NCI-H524 treated with DMSO at 0.1 percent for 48 hours (cell line): ENCODE results near the gene CARD6.
"Not testable (repeated sequence)": the region's sequence is repeated elsewhere in the genome, so short reads cannot be mapped to it uniquely, and the experiment has no call there.

ENCODE experiments used
- DNase-seq: peaks from one replicate; lab custom pipeline; 2025; lab: John Stamatoyannopoulos, UW

CARD6 gene

DNA sequence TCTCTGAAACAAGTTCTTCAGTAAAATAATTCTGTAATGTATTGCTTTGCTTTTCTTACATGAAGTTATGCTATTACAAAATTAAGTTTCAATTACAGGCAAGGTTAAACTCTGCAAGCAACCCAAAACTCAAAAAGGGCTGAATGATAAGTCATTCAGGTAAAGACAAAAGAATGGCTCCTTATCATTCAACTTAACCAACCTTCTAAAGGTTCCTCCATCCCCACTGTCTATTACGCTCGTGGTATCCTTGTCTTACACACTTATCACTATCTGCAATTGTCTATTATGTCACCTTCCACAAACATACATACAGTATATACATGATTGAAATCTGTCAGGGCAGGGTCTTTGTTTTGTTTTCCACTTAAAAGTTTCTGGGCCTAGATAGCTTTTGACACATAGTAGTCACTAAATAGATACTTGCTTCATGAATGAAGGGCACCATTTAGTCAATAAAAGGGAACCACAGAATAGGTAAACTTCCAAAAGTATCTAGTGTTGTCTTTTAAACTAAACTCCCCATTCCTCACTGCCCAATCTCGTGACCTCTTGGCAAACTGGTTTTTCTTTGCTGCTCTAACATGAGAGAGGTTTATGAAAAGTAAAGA, 13.0 kb upstream of the CARD6 start:
- DNase-seq: no peak

DNA sequence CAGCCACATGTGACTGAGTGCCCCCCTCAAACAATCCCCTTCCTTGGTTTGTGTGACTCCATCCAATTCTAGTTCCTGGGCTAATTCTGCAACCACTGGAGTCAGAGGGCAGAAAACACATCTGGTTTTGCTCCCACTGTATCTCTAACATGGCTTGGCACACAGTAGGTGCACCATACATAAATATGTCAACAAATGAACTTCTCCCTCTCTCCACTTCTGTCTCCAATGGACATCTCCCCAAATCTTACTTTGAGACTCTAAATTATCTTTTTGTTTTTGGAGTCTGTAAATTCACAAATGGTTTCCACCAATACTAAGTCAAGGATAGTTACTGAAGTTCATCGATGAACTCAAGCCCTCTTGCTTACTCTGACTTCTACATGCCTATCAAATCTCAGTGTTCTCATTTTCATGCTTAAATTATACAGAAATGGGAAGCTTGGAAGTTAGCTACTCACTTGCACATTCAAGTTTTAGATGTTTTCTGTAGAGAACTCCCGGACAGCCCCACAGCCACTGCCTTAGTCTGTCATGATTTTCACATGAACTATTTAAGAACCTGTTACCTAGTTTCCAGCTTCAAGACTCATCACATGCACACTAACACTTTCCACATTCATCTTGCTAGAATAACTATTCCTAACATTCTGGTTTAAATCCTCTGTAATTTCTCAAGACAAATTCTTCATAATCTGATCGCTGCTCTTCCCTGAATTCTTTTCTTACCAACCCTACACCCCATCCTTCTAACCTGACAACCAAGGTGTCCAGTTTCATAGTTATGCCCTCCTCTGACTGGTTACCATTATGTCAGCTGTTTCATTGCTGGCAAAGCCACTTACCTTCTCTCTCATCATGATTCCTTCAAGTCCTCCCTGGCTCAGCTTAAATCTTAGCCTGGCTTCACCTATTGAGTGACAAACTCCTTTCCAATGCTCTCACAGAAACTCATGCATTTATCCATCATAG, 12.2 kb upstream of the CARD6 start:
- DNase-seq: no peak

DNA sequence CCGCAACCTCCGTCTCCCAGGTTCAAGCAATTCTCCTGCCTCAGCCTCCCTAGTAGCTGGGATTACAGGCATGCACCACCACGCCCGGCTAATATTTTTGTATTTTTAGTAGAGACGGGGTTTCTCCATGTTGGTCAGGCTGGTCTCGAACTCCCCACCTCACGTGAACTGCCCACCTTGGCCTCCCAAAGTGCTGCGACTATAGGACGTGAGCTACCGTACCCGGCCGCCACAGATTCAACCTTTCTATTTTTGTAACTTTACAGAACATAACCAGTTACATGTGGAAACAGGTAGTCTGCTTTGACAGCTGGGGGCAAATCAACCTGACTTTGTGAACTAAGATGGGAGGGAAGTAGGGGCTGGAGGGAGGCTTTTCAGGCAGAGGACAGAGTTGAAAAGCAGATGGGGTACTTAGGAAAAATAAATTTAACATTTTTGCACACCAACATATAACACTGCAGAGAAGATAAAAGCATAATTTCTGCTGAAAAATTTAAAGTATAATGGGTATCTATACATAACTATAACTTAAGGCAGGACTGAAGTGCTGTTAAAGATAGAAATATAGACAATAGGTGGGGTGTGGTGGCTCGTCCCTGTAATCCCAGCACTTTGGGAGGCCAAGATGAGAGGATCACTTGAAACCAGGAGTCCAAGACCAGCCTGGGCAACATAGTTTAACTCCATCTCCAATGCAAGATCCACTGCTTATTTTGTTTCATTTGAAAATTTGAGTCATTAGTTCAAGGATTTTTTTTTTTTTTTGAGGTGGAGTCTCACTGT, 11.2 kb upstream of the CARD6 start:
- no peak for DNase-seq

DNA sequence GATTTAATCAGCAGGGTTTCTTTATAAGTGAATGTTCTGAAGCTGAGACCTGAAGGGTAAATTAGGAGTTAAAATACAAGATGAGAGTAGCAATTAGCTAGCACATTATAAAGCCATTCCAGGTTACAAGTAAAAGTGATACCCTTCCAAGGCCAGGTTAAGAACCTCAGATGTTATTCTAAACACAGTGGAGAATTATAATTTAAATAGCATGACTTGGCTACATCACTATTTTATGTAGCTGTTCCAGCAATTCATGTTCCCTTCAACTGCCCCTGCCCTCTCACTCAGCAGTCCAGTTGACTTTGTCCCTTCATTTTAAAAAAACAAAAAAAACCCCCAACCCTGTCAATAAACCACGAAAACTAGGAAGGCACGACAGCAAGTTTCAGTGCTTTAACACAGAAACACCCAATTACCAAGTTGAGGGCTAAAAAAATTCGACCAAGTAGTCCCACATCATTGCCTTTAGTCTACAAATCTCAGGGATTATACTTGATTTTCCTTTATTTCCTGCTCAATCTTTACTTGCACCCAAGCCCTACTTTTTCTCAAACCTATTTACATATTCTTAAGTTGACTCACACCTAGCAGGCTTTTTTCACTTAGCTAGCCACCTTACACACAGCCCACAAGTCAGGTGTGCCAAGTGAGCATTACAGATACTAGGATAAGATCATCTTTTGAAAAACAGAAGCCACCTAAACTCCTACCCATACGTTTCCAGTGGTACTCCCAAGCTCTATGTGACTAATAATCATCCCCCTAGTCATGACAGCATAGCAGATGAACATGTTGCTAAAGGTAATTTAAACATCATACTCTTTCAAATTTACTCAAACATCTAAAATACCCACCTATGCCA, 9.6 kb upstream of the CARD6 start:
- DNase-seq: no peak

DNA sequence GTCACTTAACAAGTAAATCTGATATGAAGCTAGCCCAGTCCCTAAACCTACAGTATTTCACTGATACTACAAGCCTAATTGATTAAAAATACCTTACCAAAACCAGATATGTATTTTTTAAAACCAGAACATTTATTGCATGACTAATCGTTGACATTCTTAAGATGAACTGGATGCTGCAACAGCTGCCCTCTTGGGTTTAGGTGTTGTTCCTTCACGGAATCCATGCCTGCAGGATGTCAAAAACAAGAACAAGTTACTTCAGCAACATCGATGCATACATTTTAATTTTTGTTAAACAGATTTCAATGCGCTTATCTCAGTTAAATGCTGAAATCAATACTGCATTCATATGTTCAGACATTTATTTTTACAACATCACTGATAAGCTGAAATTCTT, 8.8 kb upstream of the CARD6 start:
- no peak for DNase-seq

DNA sequence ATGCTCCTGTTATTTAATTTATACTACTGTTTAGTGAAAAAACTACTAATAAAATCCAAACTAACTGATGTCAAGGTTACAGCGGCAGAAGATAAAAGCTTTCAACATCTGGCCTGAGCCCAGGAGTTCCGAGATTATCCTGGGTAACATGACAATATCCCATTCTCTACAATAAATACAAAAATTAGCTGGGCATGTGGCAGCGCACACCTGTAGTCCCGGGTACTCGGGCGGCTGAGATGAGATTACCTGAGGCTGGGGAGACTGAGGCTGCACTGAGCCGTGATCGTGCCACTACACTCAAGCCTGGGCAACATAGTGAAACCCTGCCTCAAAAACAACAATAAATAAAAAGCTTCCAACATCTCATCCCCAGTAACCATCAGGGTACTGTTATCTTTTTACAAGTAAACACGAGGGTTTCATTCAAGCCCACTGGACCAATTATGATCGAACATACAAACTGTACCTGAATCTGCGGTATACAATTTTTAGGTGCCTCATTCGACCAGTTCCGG, 7.4 kb upstream of the CARD6 start:
- DNase-seq: no peak

DNA sequence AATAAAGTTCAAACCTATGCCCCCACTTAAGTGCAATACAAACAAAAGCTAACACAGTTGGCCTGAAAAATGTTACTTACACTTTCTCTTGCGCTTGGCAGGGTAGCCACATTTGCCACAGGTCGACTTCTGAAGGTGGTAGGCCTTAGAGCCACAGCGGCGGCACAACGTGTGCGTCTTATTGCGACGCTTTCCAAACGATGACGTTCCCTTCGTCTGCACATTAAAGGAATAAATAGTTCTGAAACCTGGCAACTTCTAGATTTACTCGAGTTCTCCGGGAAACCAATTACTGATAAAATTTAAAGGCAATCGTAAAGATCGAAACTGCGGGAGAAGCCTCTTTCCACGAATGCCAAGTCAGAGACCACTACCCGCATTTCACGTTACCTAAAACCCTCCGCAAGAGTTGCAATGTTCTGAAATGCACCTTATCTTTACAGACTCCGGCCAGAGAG, 6.7 kb upstream of the CARD6 start:
- DNase-seq: no peak

DNA sequence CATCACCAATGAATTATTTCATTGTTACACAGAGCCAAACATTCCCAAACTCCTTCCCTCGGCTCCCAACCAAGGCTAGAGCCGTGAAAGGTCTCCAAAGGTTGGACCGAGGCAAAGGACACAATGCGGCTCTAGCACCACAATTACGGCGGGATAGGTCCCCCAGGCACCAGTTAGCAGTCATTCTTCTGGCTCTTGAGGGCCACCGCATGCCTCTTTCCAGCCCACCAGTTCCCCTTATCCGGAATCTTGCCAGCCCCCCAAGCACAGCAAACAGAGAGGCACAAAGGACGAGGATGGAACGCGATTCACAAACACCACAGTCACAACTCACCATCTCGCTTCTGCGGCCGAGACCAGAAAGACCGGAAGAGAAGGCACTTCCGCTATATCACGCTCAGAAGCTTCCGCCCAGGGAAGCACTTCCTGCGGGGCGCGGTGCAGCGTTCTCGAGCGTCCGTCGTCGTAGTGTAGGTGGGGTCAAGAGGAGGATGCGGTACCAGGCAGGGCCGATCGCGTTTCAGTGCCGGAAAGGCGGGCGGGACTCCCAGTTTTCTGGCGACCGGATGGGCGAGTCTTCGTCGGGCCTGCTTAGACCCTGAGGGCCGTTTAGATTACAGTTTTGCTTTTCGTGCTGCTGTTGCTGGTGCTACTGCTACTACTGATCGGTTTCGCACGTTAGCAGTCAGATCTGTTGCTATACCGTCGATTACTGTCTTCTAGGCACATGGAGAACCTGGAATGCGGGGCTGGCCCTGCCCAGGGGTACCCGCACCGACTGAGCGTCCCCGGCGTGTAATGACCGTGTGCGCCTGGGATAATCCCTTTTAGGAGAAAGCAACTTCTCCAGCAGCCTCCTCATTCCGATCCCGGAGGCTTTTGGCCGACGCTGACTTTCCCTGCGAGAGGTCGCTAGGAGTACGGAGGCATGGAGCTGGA, 6.0 kb upstream of the CARD6 start, which contains the start of gene RPL37:
RPL37 (minus strand) TSS at position 374 of the 939 bp plus-strand sequence; CDS start at position 337, 37 bp downstream.
- peak; percentile 95 for DNase-seq

DNA sequence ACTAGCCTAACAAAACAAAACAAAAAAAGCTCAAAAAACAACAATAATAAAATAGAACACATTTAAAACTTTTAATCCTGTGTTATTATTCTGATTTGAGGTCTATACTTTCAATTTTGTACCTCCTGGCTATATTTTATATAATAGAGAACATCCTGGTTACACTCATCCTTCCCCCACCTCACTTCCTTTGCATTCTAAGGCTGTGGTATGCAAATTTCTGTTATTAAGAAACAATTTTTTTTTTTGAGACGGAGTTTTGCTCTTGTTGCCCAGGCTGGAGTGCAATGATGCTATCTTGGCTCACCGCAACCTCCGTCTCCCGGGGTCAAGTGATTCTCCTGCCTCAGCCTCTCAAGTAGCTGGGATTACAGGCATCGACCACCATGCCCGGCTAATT, 3.1 kb upstream of the CARD6 start:
- DNase-seq: no peak

DNA sequence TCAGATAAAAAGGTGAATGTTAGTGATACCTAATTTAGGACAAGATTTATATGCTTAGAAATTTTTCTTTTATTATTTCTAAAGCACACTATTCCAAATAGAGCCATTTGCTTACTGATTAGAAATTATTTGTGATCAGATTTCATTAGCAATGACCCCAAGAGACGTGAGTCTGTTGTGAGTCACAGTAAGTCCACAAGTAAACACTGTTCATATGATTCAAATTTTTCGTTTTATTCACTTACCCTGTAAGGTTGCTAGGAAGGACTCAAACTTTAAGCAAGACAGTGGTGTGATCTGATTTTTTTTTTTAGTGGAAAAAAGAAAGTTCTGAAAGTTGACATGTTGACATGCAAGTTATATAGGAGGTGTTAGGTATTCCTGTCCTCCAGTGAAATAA, 1.2 kb downstream of the CARD6 start:
- DNase-seq: no peak

DNA sequence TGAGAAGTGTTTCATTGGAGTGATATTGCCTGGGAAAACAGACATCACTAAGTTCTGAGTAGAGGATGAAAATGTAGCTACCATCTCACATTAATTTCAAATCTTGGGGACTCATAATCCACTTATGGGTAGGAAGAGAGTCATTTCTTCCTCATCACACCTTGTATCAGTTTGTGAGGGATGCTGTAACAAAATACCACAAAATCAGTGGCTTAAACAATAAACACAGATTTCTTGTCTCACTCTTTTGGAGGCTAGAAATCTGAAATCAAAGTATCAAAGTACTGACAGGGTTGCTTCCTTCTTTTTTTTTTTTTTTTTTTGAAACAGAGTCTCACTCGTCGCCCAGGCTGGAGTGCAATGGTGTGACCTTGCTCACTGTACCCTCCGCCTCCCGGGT, 3.4 kb downstream of the CARD6 start:
- DNase-seq: no peak

DNA sequence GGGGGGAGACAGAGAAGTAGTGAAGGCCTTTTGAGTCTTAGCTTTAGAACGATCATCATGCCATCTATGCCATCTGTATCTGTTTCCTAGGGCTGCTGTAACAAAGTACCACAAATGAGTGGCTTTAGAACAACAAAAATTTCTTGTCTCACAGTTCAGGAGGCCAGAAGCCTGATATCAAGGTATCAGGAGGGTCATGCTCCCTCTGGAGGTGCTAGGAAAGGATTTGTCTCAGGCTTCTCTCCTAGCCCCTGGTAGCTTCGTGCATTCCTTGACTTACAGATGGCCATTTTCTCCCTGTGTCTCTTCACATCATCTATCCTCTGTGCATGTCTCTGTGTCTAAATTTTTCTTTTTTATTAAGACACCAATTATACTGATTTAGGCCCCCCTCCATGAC, 5.2 kb downstream of the CARD6 start:
- no peak for DNase-seq

DNA sequence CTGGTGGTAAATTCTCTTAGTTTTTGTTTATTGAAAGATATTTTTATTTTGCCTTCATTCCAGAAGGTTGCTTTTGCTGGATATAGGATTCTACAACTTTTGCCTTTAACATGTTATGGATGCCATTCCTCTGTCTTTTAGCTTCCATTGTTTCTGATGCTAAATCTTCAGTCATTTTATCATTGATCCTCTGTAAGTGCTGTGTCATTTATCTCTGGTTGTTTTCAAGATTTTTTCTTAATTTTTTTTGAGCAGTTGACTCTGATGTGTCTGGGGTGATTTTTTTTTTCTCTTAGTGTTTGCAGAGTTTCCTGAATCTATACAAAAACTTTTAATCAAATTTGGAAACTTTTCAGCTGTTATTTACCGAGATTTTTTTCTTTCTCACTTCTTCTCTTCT, 6.4 kb downstream of the CARD6 start:
- DNase-seq: no peak

DNA sequence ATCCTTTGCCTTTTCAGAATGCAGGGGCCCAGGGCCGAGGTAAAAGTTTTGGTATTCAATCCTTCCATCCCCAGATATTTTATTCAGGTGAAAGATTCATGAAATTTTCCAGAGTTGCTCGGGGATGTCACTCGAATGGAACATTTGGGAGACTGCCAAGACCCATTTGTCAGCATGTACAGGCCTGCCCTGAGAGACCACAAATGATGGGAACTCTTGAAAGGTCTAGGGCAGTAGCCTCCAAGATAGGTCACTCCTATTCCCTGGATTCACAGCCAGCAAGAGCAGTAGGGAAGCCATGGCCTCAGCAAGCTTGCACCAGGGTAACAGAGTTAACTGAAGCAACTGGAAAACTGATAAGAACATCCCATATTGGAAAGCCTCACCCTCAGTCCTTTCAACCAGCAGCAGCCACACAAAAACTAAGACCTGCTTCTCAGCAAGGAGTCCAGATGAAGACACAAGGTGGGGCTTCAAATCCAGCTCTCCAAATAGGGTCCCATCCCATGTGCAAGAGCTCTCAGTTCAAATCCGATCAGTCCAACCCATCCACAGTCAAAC, 12.5 kb downstream of the CARD6 start:
- DNase-seq: no peak

DNA sequence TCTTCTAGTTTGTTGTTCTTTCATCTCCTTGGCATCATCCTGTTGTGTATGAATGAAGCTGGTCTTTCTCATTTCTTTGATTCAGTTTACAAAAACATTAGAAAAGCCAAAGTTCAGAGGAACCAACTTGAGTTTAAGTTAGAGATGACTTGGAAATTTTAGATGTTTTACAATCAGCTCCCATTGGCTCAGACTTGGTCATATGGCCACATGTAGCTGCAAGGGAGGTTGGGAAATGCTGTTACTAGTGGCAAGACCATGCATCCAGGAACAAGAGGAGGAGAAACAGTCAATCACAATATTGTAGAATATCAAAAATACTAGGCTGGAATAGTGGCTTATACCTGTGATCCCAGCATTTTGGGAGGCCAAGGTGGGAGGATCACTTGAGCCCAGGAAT, 19.5 kb downstream of the CARD6 start:
- DNase-seq: no peak

DNA sequence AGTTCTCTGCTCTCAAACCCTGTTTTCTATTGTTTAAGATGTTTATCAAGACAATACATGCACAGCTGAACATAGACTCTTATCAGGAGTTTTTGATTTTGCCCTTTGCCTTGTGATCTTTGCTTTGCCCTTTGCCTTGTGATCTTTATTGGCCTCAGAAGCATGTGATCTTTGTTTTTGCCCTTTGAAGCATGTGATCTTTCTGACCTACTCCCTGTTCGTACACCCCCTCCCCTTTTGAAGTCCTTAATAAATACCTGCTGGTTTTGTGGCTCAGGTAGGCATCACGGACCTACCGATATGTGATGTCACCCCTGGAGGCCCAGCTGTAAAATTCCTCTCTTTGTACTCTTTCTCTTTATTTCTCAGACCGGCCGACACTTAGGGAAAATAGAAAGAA, 23.8 kb downstream of the CARD6 start:
- not testable (repeated sequence) for DNase-seq

DNA sequence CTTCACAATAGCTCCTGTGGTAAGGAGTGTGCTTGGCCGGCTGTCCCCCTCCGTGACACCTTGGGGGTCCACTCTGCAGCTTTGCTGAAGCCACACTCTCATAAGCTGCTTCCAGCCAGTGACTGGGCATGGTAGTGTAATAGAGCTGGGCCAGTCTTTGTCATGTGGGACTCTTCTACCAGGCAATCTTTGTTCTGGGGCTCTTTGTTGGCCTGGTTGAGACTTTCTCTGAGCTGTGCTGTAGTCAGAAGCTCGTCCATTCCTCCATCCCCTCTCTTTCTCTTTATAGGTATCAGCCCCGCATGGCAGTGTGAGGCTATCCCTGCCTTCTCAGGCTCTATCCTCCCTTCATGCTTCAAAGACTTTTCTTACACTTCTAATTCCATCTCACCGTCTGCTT, 25.7 kb downstream of the CARD6 start:
- DNase-seq: no peak

DNA sequence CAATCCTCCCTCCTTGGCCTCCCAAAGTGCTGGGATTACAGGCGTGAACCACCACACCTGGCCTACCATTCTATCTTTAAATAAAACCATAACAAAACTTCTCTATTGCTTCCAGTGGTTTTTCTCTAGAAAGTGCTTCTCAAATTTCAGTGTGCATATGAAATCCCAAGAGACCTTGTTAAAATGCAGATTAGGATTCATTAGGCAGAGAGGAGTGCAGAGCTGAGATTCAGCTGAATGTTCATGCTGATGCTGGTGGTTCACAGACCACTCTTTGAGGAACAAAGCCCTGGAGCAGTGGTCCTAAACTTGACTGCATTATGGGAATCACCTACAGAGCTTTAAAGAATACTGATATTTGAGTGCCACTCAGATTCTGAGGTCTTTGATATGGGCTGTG, 28.2 kb downstream of the CARD6 start:
- DNase-seq: no peak

DNA sequence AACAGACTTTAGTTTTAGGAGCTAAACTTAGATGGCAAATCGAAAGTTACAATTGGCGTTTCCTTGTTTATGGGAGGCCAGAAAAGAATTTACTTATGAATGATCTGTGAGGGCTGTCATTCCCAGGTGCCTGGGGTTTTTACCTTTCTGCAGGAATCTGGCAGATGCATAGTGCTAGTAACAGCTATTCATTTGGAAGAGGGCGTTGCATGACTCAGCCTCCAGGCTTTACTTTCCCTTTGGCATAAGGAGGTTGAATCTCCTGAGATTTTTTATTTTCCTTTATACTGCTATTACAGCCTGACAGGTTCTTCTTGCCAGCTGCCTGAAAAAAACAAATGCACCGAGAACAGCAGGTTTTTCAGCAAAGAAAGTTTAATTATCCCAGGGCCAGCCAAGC, 30.0 kb downstream of the CARD6 start:
- no peak for DNase-seq

DNA sequence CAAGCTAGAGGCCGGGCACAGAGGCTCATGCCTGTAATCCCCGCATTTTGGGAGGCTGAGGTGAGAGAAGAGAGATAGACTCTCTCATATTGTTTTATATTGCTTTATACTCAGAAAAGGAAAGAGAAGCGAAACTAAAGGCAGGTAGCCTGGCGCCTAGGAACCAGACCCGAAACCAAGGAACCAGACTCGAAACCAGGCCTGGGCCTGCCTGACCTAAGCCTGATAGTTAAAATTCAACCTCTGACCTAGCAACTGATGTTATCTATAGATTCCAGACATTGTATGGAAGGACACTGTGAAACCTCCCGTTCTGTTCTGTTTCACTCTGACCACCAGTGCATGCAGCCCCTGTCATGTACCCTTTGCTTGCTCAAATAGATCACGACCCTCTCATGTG, 31.1 kb downstream of the CARD6 start:
- DNase-seq: not testable (repeated sequence)
